GM12872 (cell line): ENCODE data around the gene OLFML1.

Experiments used
- TF ChIP-seq, protein P1 (sequence below): IDR thresholded peaks from 3 replicates; pipeline ENCODE4 v1.5.1; 2011; ENCODE audit warnings: low read depth, mild to moderate bottlenecking, low read length, moderate library complexity; ENCODE audit not compliant: insufficient read depth

OLFML1 gene

DNA sequence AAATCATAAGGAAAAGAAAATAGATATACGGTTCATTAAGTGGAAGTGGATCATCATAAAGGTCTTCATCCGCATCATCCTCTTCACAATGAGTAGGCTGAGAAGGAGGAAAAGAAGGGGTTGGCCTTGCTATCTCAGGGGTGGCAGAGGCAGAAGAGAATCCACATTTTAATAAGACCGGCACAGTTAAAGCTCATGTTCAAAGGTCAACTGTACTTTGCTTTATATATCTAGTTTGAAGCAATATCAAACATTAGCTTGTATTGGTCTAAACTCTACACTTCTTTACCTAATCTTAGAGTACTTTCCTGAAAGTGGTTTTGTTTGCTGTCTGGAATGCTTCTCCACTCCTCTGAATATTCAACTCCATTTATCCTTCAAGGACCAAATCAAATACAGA is 22.8 kb downstream of the OLFML1 start:
- TF ChIP-seq, protein P1, sequence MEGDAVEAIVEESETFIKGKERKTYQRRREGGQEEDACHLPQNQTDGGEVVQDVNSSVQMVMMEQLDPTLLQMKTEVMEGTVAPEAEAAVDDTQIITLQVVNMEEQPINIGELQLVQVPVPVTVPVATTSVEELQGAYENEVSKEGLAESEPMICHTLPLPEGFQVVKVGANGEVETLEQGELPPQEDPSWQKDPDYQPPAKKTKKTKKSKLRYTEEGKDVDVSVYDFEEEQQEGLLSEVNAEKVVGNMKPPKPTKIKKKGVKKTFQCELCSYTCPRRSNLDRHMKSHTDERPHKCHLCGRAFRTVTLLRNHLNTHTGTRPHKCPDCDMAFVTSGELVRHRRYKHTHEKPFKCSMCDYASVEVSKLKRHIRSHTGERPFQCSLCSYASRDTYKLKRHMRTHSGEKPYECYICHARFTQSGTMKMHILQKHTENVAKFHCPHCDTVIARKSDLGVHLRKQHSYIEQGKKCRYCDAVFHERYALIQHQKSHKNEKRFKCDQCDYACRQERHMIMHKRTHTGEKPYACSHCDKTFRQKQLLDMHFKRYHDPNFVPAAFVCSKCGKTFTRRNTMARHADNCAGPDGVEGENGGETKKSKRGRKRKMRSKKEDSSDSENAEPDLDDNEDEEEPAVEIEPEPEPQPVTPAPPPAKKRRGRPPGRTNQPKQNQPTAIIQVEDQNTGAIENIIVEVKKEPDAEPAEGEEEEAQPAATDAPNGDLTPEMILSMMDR = no peak

DNA sequence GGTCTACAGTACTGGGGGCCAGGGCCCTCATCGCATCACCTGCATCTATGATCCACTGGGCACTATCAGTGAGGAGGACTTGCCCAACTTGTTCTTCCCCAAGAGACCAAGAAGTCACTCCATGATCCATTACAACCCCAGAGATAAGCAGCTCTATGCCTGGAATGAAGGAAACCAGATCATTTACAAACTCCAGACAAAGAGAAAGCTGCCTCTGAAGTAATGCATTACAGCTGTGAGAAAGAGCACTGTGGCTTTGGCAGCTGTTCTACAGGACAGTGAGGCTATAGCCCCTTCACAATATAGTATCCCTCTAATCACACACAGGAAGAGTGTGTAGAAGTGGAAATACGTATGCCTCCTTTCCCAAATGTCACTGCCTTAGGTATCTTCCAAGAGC is 24.7 kb downstream of the OLFML1 start:
- TF ChIP-seq, protein P1 = no peak

DNA sequence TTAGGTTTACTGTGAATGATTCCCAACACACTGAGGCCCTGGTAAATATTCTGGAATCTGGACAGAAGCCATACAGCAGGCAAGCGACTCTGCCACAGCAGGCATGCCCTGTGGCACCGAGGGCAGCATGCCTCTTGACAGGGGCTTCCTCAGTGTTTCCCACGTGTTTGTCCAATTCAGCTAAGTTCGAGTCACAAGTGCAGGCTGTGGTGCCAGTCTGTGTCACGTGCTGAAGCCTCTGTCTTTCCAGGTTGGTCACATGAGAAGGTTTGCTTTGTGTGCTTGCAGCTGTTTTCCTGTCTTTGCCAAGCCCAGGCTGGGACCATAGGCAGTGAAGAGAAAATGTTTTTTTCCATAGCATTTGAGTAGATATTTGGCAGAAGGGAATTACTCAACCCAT is 26.1 kb downstream of the OLFML1 start:
- TF ChIP-seq, protein P1 = no peak

GRCh38 chr11:7512525-7513233 is 27.4 kb downstream of the OLFML1 start:
- TF ChIP-seq, protein P1 = peak; percentile 39; the same call in 2 of the 3 replicates

GRCh38 chr11:7513234-7514098 is 28.2 kb downstream of the OLFML1 start, which contains the start of gene PPFIBP2:
Gene PPFIBP2, plus strand, starts transcription at chr11:7513999. Its CDS starts 35,477 bp downstream, at chr11:7549476.
- TF ChIP-seq, protein P1 = peak; percentile 81

DNA sequence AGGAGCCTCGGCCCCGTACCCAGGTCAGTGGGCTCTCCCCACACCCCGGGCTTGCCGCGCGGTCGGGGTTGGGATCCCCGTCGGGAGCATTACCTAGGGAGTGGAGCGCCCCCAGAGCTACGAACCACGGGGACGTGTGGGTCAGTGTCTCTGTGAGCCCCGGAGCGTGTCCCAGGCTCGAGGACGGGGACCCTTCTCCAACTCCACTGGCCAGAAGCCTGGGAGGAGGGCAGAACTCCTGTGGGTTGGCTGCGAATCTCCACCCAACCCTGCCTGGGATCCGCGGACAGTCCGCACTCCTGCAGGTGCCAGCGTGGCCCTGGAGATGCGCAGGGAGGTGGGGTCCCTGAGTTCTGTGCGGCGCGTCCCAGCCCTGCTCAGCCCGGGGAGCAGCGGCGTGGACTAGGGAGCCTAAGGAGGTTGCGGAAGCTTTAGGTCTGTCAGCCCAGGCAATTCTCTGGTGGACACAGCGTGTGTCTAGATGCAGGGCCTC is 28.8 kb downstream of the OLFML1 start:
- TF ChIP-seq, protein P1 = no peak

DNA sequence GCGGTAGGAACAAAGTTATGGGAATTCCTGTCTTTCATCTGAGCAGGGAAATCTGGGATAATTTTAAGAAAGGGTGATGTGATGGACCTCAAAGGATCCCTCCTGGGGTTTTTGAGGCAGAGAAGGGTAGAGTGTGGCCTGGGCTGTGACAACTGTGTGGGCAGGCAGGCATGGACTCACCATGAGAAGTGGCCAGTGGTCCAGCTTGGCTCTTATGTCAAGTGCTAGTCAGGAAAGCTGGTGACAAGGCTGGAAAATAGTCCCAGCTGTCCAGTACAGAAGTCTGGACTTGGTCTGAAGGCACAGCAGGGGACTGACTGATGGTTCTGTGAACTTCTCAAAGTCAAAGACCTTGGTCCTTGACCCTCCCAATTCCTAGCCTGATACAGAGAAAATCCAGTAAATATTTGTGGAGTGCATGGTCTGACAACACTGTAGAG is 30.2 kb downstream of the OLFML1 start:
- TF ChIP-seq, protein P1 = no peak
